Activated T-helper 9 cell treated with anti-CD3 and anti-CD28 coated beads, Interleukin-2, amount 50 U/mL, for 16 hours (primary cell): ENCODE data around the gene RPS3.
"Not testable (repeated sequence)": the region's sequence is repeated elsewhere in the genome, so short reads cannot be mapped to it uniquely, and the experiment has no call there.

ENCODE experiments used
- DNase-seq: peaks from one replicate; pipeline ENCODE4 v3.0.0-alpha.2; 2020; ENCODE audit warnings: low read depth

Gene RPS3

GRCh38 chr11:75399344-75400145, at the start of gene RPS3:
RPS3 (plus strand) TSS chr11:75399518; CDS start chr11:75399548, 30 bp downstream.
- peak; percentile 82 for DNase-seq

GRCh38 chr11:75349521-75350116, 49.7 kb upstream of the RPS3 start:
- DNase-seq = no peak

GRCh38 chr11:75350122-75350742, 49.1 kb upstream of the RPS3 start:
- DNase-seq = no peak

- DNase-seq = no peak
These were observed 48.4 kb upstream of the RPS3 start for GRCh38 chr11:75350743-75351540.

DNA sequence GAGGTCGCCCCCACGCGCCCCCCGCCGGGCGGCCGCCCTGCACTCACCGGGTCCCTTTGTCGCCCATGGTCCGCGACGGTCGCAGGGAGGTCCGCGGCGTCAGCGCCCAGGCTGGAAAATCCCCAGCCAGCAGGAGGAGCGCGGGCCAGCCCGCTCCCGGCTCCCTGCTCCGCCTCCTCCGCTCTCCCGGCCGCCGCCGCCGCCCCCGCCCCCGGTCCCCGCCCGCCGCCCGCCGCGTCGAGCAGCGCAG, 47.9 kb upstream of the RPS3 start, which contains the start of gene ARRB1:
TSS of gene ARRB1 (minus strand) at position 121 of the 250 bp plus-strand sequence. CDS start at position 67, 54 bp downstream.
- no peak for DNase-seq

- peak; percentile 48 for DNase-seq
These were observed 47.3 kb upstream of the RPS3 start for GRCh38 chr11:75351791-75352587.

GRCh38 chr11:75352588-75353206, 46.6 kb upstream of the RPS3 start:
- DNase-seq = no peak

DNA sequence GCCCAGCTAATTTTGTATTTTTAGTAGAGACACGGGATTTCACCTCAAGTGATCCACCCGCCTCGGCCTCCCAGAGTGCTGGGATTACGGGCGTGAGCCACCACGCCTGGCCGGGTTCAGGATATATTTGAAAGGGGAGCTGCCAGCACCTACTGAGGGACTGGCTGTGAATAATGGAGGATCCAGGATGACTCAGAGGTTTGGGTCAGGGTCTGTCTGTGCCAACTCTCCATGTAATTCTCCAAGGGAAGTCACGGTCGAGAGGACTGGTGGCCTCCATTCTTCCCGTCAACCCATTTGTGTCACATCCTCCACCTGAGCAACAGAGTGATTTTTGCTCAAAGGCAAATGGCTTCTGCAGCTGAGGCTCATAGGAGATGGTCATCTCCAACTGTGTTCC, 44.3 kb upstream of the RPS3 start:
- DNase-seq = no peak

GRCh38 chr11:75356613-75357012, 42.7 kb upstream of the RPS3 start:
- no peak for DNase-seq

DNA sequence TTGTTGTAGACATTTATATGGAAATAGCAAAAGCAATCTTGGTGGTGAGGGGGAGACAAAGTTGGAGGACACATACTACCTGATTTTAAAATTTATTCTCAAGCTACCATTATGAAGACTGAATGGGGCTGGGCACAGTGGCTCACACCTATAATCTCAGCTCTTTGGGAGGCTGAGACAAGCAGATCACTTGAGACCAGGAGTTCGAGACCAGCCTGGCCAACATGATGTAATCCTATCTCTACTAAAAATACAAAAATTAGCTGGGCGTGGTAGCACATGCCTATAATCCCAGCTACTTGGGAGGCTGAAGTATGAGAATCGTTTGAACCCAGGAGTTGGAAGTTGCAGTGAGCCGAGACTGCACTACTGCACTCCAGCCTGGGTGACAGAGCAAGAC, 37.0 kb upstream of the RPS3 start:
- DNase-seq = not testable (repeated sequence)

DNA sequence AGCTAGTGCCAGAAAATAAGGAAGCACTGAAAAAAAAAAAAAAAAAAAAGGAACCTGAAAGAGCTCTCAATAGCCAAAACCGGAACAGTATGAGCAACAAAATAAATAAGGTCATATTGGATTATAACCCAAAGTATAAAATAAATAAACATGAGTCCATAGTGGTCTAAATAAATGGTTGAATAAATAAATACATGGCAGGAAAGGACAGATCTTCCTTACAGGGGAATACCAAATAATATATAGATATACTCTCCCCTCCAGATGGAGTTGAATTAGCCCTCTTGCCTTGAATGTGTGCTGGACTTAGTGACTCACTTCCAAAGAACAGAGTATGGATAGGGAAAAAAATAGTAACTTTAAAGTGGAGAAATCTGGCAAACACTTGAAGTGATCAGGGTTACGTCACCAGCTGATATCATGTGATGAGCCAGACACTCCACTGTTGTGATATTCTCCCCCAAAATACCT, 33.6 kb upstream of the RPS3 start:
- DNase-seq = no peak

DNA sequence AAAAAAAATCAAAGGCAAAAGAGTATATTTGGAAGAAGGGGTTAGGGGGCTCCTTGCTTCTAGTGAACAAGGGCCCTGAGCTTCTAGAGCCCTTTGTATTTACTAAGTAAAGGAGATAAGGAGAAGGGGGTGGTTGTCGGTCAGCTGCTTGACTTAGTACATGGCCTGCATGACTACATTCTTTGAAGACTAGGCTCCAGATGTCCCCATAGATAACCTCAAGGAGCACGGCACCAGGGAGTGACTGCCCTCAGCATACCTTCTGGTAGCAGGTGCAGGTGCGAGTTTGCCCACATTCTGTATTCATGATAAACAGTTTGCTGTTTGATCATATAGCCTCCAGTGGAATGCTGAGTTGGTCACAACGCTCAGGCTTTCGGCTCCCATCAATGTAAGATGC, 32.5 kb upstream of the RPS3 start:
- DNase-seq = not testable (repeated sequence)

DNA sequence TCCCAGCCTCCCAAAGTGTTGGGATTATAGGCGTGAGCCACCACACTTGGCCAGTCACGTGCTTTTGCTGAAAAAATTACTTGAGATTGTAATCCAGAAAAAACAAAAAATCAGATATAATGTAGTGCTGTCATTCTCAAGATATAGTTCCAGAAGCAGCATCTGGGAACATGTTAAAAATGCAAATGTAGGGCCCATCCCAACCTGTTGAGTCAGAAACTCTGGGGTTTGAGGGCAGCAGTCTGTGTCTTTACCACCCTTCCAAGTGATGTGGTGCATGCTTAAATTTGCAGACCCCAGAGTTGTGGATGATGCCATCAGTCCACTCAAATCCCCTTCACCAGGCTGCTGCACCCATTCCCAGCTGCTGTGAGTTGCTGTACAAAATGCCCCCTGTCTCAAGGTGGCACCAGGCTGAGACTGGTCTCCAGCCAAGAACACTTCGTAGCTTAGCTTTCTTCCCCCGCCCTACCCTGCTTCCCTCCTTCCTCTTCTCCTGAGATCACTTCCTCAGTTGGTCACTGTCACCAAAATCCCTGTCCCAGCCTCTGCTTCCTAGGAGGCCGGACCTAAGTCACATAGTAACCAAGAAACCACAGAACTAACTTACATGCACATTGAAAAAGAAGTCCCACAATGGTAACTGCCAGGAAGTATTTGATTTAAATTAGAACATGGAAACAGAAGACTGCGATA, 29.6 kb upstream of the RPS3 start:
- no peak for DNase-seq

DNA sequence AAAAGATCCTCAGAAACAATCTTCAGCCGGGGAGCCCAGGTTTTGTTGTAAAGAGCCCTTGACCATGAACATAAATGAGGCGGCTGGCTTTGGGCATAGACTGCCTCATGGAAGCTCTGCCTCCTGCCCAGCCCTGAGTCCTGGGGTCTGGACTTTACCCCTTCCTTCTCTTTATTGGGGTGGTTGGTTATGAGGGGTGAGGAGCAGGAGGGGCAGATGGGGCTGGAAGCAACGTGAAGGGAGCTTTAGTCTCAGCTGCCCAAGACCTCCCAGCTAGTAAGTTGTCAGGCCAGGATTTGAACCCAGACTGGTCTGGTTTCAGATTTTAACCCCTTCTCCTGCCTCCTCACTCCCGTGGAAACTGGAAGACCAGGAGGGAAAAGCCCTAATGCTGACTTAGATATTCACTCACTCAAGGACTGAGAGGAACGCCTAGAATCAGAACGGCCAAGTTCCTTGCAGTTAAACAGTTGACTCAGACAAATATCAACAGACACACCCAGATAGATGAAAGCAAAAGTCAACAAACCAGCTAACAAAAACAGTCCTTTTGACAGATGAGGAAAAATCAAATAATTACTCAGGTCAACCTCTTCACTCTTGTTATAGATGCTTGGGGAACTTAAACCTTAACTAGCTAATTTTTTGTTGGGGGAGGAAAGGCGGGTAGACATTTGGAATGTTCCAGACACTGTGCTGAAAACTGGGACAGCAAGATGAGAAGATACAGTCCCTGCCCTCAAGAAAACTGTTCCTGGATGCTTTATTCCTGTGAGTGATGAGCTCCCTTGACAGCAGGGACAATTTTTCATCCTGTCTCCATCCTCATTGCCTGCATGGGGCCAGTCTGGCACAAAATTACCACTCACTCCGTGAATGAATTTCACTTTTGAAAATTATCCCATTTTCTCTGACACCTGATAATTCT, 27.1 kb upstream of the RPS3 start:
- DNase-seq = no peak

DNA sequence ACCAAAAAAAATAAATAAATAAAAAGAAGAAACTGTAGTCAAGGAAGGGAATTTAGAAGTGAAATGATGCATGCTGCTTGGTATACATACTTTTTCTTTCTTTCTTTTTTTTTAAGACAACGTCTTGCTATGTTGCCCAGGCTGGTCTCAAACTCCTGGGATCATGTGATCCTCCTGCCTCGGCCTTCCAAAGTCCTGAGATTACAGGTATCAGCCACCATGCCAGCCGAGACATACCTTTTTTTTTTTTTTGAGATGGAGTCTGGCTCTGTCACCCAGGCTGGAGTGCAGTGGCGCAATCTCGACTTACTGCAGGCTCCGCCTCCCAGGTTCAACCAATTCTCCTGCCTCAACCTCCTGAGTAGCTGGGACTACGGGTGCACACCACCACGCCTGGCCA, 26.1 kb upstream of the RPS3 start:
- DNase-seq = no peak

- no peak for DNase-seq
These were observed 24.7 kb upstream of the RPS3 start for GRCh38 chr11:75374646-75375045.

DNA sequence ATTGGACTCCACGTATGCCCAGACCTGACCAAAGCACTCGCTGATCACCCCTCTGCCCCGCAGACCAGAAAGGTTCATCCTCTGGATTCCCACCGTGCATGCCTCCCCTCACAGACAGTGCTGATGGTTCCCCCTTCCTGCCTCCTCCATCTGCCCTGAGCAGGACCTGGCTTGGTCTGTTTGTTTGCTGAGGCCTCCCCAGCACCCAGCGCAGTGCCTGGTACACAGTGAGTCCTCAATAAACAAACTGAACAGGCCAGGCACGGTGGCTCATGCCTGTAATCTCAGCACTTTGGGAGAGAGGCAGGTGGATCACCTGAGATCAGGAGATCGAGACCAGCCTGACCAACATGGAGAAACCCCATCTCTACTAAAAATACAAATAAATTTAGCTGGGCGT, 23.7 kb upstream of the RPS3 start:
- no peak for DNase-seq

DNA sequence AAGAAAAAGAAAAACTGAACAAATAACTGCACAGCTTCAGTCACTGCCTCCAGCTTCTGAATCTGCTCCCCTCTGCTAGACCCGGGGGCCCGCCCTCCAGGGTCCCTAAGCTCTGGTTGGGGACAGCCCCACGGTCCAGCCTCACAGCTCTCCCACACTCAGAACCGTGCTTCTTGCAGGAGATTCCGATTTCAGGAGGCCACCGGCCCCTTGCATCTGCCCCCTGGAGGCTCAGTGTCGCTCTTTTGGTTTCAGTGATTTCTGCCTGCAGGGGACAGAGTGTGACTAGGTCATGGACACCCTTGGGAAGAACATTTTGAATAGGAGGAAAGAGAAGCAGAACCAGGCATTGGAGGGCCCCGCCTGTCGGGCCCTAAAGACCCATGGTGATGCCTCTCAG, 23.1 kb upstream of the RPS3 start:
- DNase-seq = no peak

DNA sequence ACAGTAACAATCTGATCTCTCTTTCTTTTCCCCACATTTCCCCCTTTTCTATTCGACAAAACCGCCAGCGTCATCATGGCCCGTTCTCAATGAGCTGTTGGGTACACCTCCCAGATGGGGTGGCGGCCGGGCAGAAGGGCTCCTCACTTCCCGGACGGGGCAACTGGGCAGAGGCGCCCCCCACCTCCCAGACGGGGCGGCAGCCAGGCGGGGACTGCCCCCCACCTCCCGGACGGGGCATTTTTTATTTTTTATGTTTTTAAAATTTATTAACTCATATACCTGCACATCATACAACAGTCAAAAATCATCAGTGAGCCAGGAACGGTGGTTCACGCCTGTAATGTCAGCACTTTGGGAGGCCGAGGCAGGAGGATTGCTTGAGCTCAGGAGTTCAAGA, 20.5 kb upstream of the RPS3 start:
- DNase-seq = not testable (repeated sequence)
